K562 (cell line): Measurements from ENCODE around the gene ARMC2. TPM values are rescaled to one million over a fixed set of nuclear protein-coding genes. Genes with fewer than 3 reads are reported as not detected.

Source experiments
- ARNT ChIP-seq, 2 experiments: fragments of 450-650 bp; IDR thresholded peaks; 2 replicates each; pipeline ENCODE4 v1.6.1; 2016; ENCODE audit warnings: mild to moderate bottlenecking in 1 of 2
- CTBP1 ChIP-seq: fragments of 450-650 bp; IDR thresholded peaks from 2 replicates; pipeline ENCODE4 v1.6.1; 2016; ENCODE audit warnings: borderline replicate concordance
- DPF2 ChIP-seq: fragments of 450-650 bp; IDR thresholded peaks from 2 replicates; pipeline ENCODE4 v1.6.1; 2016
- FOXK2 ChIP-seq, 2 experiments: fragments of 450-650 bp; IDR thresholded peaks in 1 of 2; conservative IDR thresholded peaks in 1 of 2; 2 replicates each; pipeline ENCODE4 v1.6.1; 2016; ENCODE audit warnings: low read depth in 2 of 2, mild to moderate bottlenecking in 1 of 2
- GTF2E2 ChIP-seq: fragments of 200-800 bp; sonication (Bioruptor generic); IDR thresholded peaks from 2 replicates; pipeline ENCODE4 v1.6.1; 2016; ENCODE audit warnings: missing genetic modification characterization, missing compliant biosample characterization
- HMGXB4 ChIP-seq: sonication (generic); formaldehyde crosslinking; IDR thresholded peaks from 2 replicates; pipeline ENCODE4 v1.8.1; 2023; ENCODE audit warnings: mild to moderate bottlenecking, missing genetic modification reagents
- NKRF ChIP-seq: fragments of 450-650 bp; IDR thresholded peaks from 2 replicates; pipeline ENCODE4 v1.6.1; 2016; ENCODE audit warnings: borderline replicate concordance
- NR4A1 ChIP-seq, 2 experiments: fragments of 250-450 bp in 1 of 2; fragments of 450-650 bp in 1 of 2; sonication (Bioruptor Pico) in 1 of 2; IDR thresholded peaks; 2 replicates each; pipeline versions ENCODE4 v1.4.0 to v1.6.1; 2016 to 2020; ENCODE audit warnings: mild to moderate bottlenecking in 2 of 2, missing compliant biosample characterization in 1 of 2, missing genetic modification characterization in 1 of 2, moderate library complexity in 1 of 2
- POLR2H ChIP-seq: IDR thresholded peaks from 2 replicates; pipeline ENCODE4 v1.6.1; 2016; ENCODE audit warnings: missing genetic modification characterization, low read depth, mild to moderate bottlenecking, control low read depth, missing compliant biosample characterization, moderate library complexity
- RBM25 ChIP-seq: fragments of 200-400 bp; formaldehyde crosslinking; IDR thresholded peaks from 2 replicates; pipeline ENCODE4 v1.6.1; 2018; ENCODE audit warnings: low read length, low read depth, moderate library complexity; ENCODE audit not compliant: severe bottlenecking
- TOE1 ChIP-seq, 2 experiments: fragments of 450-650 bp in 1 of 2; sonication (generic) in 1 of 2; formaldehyde crosslinking in 1 of 2; IDR thresholded peaks; 2 replicates each; pipeline versions ENCODE4 v1.7.1 to v1.8.0; 2016 to 2022; ENCODE audit warnings: borderline replicate concordance in 2 of 2, mild to moderate bottlenecking in 2 of 2, antibody characterized with exemption in 1 of 2, inconsistent platforms in 1 of 2, low read depth in 1 of 2, missing genetic modification reagents in 1 of 2, moderate library complexity in 1 of 2
- ZBTB8A ChIP-seq: fragments of 450-650 bp; IDR thresholded peaks from 2 replicates; pipeline ENCODE4 v1.6.1; 2018; ENCODE audit warnings: mild to moderate bottlenecking, moderate library complexity; ENCODE audit not compliant: partially characterized antibody
- ZFPM2 ChIP-seq: fragments of 250-450 bp; sonication (Bioruptor Pico); IDR thresholded peaks from 2 replicates; pipeline ENCODE4 v1.5.1; 2022; ENCODE audit warnings: mild to moderate bottlenecking
- ZNF121 ChIP-seq: sonication (generic); formaldehyde crosslinking; conservative IDR thresholded peaks from 2 replicates; pipeline ENCODE4 v1.8.0; 2022; ENCODE audit warnings: missing genetic modification reagents
- ZNF511 ChIP-seq: sonication (generic); formaldehyde crosslinking; IDR thresholded peaks from 2 replicates; pipeline ENCODE4 v1.8.0; 2022; ENCODE audit warnings: mild to moderate bottlenecking, missing genetic modification reagents
- polyA plus RNA-seq, 8 experiments: library from polyadenylated mRNA; depleted of rRNA in 4 of 8; stranded (reverse) in 5 of 8; unstranded in 3 of 8; fragments of >200 nt; fragmentation: Nextera tagmentation in 2 of 8; fragmentation: Illumina TruSeq in 1 of 8; extraction: Ambion mirVana in 2 of 8; extraction: Trizol in 1 of 8; gene quantifications; 2 replicates each; pipeline versions ENCODE4 v1.2.1 to v1.2.3, GENCODE V29; 2011 to 2014; ENCODE audit warnings: inconsistent platforms in 1 of 8, missing spikeins in 1 of 8
- total RNA-seq, 7 experiments: library from RNA; depleted of rRNA in 6 of 7; stranded (reverse); fragments of >200 nt in 6 of 7; fragmentation: Illumina TruSeq in 2 of 7; extraction: Trizol in 2 of 7; gene quantifications; 2 replicates each; pipeline versions ENCODE4 v1.2.1 to v1.2.3, GENCODE V29; 2011 to 2021; ENCODE audit warnings: low replicate concordance in 1 of 7
- TF ChIP-seq, protein P1 (sequence below): fragments of 450-650 bp; IDR thresholded peaks from 2 replicates; pipeline ENCODE4 v1.6.1; 2018; ENCODE audit not compliant: partially characterized antibody

Gene ARMC2
- total and polyA plus RNA-seq, 9 of the 15 experiments (the other 6 are each of a cell fraction or from before 2014, with no cell fraction given) = 0.14 to 3.0 (median 0.82) TPM

- TF ChIP-seq, protein P1, sequence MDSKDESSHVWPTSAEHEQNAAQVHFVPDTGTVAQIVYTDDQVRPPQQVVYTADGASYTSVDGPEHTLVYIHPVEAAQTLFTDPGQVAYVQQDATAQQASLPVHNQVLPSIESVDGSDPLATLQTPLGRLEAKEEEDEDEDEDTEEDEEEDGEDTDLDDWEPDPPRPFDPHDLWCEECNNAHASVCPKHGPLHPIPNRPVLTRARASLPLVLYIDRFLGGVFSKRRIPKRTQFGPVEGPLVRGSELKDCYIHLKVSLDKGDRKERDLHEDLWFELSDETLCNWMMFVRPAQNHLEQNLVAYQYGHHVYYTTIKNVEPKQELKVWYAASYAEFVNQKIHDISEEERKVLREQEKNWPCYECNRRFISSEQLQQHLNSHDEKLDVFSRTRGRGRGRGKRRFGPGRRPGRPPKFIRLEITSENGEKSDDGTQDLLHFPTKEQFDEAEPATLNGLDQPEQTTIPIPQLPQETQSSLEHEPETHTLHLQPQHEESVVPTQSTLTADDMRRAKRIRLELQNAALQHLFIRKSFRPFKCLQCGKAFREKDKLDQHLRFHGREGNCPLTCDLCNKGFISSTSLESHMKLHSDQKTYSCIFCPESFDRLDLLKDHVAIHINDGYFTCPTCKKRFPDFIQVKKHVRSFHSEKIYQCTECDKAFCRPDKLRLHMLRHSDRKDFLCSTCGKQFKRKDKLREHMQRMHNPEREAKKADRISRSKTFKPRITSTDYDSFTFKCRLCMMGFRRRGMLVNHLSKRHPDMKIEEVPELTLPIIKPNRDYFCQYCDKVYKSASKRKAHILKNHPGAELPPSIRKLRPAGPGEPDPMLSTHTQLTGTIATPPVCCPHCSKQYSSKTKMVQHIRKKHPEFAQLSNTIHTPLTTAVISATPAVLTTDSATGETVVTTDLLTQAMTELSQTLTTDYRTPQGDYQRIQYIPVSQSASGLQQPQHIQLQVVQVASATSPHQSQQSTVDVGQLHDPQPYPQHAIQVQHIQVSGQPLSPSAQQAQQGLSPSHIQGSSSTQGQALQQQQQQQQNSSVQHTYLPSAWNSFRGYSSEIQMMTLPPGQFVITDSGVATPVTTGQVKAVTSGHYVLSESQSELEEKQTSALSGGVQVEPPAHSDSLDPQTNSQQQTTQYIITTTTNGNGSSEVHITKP = no peak
- TF ChIP-seq TOE1 (IDR thresholded peaks at IDR 0.05; ENCODE audit: borderline replicate concordance) = no peak
- no peak for TF ChIP-seq TOE1 (CRISPR knock-in tag; IDR thresholded peaks at IDR 0.05; ENCODE audit: borderline replicate concordance, low read depth)
- no peak for TF ChIP-seq ARNT (IDR thresholded peaks at IDR 0.05)
- TF ChIP-seq ZNF121 = peak; percentile 74
- 0 out of 2 replicates have a peak, but pooled peaks have one; percentile 28 for TF ChIP-seq DPF2
- TF ChIP-seq RBM25 = peak; percentile 28
- TF ChIP-seq ZFPM2 (CRISPR knock-in tag) = no peak
- no peak for TF ChIP-seq ZBTB8A
- TF ChIP-seq POLR2H (tag) = peak; percentile 44; the same call in 1 of the 2 replicates
- TF ChIP-seq GTF2E2 (tag) = peak; percentile 46; the same call in 1 of the 2 replicates
- TF ChIP-seq FOXK2 (conservative IDR thresholded peaks at IDR 0.05 in 1 of 2, IDR thresholded peaks at IDR 0.05 in 1 of 2; ENCODE audit: low read depth in 2 of 2) = no peak
- TF ChIP-seq HMGXB4 (CRISPR knock-in tag) = no peak
- TF ChIP-seq ZNF511 (CRISPR knock-in tag) = no peak
- TF ChIP-seq NKRF = no peak
- no peak for TF ChIP-seq NR4A1 (CRISPR knock-in tag; IDR thresholded peaks at IDR 0.05)
- TF ChIP-seq NR4A1 (tag; IDR thresholded peaks at IDR 0.05) = no peak
- TF ChIP-seq CTBP1 = no peak
Observed at GRCh38 chr6:109009962-109010704, 161.9 kb downstream of the ARMC2 start (continued).
